ENCODE data around the gene THEM4.

DNA sequence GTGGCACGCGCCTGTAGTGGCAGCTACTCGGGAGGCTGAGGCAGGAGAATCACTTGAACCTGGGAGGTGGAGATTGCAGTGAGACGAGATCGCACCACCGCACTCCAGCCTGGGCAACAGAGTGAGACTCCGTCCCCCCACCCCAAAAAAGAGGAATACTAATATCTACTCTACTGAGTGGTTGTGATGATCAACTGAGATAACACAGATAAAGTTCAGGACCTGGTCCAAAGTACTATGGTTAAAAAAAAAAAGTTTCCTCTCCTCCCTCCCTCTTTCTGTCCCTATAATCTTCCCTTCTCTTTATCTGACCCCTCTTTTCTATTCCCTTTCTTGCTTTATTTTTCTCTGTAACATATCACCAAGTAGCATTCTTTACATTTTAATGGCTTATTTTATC is 73.7 kb downstream of the THEM4 start:
- TF ChIP-seq, protein P1, sequence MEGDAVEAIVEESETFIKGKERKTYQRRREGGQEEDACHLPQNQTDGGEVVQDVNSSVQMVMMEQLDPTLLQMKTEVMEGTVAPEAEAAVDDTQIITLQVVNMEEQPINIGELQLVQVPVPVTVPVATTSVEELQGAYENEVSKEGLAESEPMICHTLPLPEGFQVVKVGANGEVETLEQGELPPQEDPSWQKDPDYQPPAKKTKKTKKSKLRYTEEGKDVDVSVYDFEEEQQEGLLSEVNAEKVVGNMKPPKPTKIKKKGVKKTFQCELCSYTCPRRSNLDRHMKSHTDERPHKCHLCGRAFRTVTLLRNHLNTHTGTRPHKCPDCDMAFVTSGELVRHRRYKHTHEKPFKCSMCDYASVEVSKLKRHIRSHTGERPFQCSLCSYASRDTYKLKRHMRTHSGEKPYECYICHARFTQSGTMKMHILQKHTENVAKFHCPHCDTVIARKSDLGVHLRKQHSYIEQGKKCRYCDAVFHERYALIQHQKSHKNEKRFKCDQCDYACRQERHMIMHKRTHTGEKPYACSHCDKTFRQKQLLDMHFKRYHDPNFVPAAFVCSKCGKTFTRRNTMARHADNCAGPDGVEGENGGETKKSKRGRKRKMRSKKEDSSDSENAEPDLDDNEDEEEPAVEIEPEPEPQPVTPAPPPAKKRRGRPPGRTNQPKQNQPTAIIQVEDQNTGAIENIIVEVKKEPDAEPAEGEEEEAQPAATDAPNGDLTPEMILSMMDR (conservative IDR thresholded peaks at IDR 0.05; ENCODE audit: low read depth in 2 of 2): no peak
- TF ChIP-seq POLR2AphosphoS5 (IDR thresholded peaks at IDR 0.05; ENCODE audit: low read depth) (no peak), EZH2 (IDR thresholded peaks at IDR 0.05; ENCODE audit: low read depth, unreplicated experiment) (no peak), EZH2phosphoT487 (IDR thresholded peaks at IDR 0.05; ENCODE audit: unreplicated experiment) (no peak), ZNF114 (CRISPR knock-in tag; IDR thresholded peaks at IDR 0.05) (no peak), JUNB (IDR thresholded peaks at IDR 0.05; ENCODE audit: unreplicated experiment) (no peak)
- TF ChIP-seq, protein P2, sequence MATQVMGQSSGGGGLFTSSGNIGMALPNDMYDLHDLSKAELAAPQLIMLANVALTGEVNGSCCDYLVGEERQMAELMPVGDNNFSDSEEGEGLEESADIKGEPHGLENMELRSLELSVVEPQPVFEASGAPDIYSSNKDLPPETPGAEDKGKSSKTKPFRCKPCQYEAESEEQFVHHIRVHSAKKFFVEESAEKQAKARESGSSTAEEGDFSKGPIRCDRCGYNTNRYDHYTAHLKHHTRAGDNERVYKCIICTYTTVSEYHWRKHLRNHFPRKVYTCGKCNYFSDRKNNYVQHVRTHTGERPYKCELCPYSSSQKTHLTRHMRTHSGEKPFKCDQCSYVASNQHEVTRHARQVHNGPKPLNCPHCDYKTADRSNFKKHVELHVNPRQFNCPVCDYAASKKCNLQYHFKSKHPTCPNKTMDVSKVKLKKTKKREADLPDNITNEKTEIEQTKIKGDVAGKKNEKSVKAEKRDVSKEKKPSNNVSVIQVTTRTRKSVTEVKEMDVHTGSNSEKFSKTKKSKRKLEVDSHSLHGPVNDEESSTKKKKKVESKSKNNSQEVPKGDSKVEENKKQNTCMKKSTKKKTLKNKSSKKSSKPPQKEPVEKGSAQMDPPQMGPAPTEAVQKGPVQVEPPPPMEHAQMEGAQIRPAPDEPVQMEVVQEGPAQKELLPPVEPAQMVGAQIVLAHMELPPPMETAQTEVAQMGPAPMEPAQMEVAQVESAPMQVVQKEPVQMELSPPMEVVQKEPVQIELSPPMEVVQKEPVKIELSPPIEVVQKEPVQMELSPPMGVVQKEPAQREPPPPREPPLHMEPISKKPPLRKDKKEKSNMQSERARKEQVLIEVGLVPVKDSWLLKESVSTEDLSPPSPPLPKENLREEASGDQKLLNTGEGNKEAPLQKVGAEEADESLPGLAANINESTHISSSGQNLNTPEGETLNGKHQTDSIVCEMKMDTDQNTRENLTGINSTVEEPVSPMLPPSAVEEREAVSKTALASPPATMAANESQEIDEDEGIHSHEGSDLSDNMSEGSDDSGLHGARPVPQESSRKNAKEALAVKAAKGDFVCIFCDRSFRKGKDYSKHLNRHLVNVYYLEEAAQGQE (IDR thresholded peaks at IDR 0.05; ENCODE audit: unreplicated experiment): no peak
